Nephron (organoid): Measurements from ENCODE around the gene ATP2A2.

ENCODE experiments used
- H3K27ac Mint-ChIP-seq, 3 experiments: 2 replicates each; pipeline ENCODE4 v1.8.0; 2020; ENCODE audit warnings: mixed read lengths in 3 of 3, mild to moderate bottlenecking in 2 of 3, moderate library complexity in 1 of 3
- H3K27me3 Mint-ChIP-seq: 2 replicates; pipeline ENCODE4 v1.8.0; 2021; ENCODE audit warnings: low read depth, mild to moderate bottlenecking, moderate library complexity, mixed read lengths
- H3K36me3 Mint-ChIP-seq: 2 replicates; pipeline ENCODE4 v1.8.0; 2020; ENCODE audit warnings: low read depth, mixed read lengths
- H3K4me1 Mint-ChIP-seq: 2 replicates; pipeline ENCODE4 v1.8.0; 2020; ENCODE audit warnings: mixed read lengths
- H3K4me3 Mint-ChIP-seq, 3 experiments: 2 replicates each; pipeline ENCODE4 v1.8.0; 2020; ENCODE audit warnings: mild to moderate bottlenecking in 3 of 3, mixed read lengths in 3 of 3, moderate library complexity in 2 of 3
- H3K9me3 Mint-ChIP-seq: 2 replicates; pipeline ENCODE4 v1.8.0; 2020; ENCODE audit warnings: mixed read lengths
- CTCF ChIP-seq, 3 experiments: fragments of 200-600 bp; sonication (generic); IDR thresholded peaks; one replicate each; pipeline ENCODE4 v1.5.0; 2021; ENCODE audit warnings: antibody characterized with exemption in 3 of 3; ENCODE audit not compliant: unreplicated experiment in 3 of 3

The ATP2A2 gene

GRCh38 chr12:110347767-110348166 lies 66.7 kb downstream of the ATP2A2 start:
- peaks cover 13% of the 10 kb centered on the region for H3K4me1 Mint-ChIP-seq
- H3K36me3 Mint-ChIP-seq = peaks cover 79% of the 10 kb centered on the region
- no peaks in the 10 kb centered on the region for H3K9me3 Mint-ChIP-seq
- H3K27me3 Mint-ChIP-seq = no peaks in the 10 kb centered on the region
- H3K27ac Mint-ChIP-seq = no peak overlapping the region
- TF ChIP-seq CTCF (IDR thresholded peaks at IDR 0.05; ENCODE audit: unreplicated experiment in 3 of 3) = no peak
- no peak overlapping the region for H3K4me3 Mint-ChIP-seq

GRCh38 chr12:110348431-110349059 lies 67.5 kb downstream of the ATP2A2 start:
- Mint-ChIP-seq H3K9me3 (no peaks in the 10 kb centered on the region), H3K27ac (no peak overlapping the region), H3K4me3 (no peak overlapping the region), H3K4me1 (peaks cover 13% of the 10 kb centered on the region), H3K36me3 (peaks cover 71% of the 10 kb centered on the region), H3K27me3 (no peaks in the 10 kb centered on the region)
- no peak for TF ChIP-seq CTCF (IDR thresholded peaks at IDR 0.05; ENCODE audit: unreplicated experiment in 3 of 3)

- Mint-ChIP-seq H3K4me1 (peaks cover 17% of the 10 kb centered on the region), H3K36me3 (peaks cover 66% of the 10 kb centered on the region), H3K4me3 (no peak overlapping the region), H3K27me3 (no peaks in the 10 kb centered on the region), H3K9me3 (no peaks in the 10 kb centered on the region), H3K27ac (peak overlapping the region in 2 of 3 experiments; percentile 42 to 75)
- TF ChIP-seq CTCF (IDR thresholded peaks at IDR 0.05; ENCODE audit: unreplicated experiment in 3 of 3) = no peak
Measured at GRCh38 chr12:110349096-110349495, 68.0 kb downstream of the ATP2A2 start.

- no peak overlapping the region for H3K4me3 Mint-ChIP-seq
- peak overlapping the region; percentile 42 to 75 (median 57) for H3K27ac Mint-ChIP-seq
- no peak for TF ChIP-seq CTCF (IDR thresholded peaks at IDR 0.05; ENCODE audit: unreplicated experiment in 3 of 3)
- peaks cover 60% of the 10 kb centered on the region for H3K36me3 Mint-ChIP-seq
- peaks cover 17% of the 10 kb centered on the region for H3K4me1 Mint-ChIP-seq
- H3K27me3 Mint-ChIP-seq = no peaks in the 10 kb centered on the region
- no peaks in the 10 kb centered on the region for H3K9me3 Mint-ChIP-seq
Measured at GRCh38 chr12:110349514-110350151, 68.6 kb downstream of the ATP2A2 start.

- Mint-ChIP-seq H3K27ac (peak overlapping the region in 1 of 3 experiments; percentile 47), H3K36me3 (peaks cover 49% of the 10 kb centered on the region), H3K27me3 (no peaks in the 10 kb centered on the region), H3K4me1 (peaks cover 17% of the 10 kb centered on the region), H3K9me3 (no peaks in the 10 kb centered on the region), H3K4me3 (no peak overlapping the region)
- TF ChIP-seq CTCF (IDR thresholded peaks at IDR 0.05; ENCODE audit: unreplicated experiment in 3 of 3) = no peak
Measured at GRCh38 chr12:110351119-110351518, 70.1 kb downstream of the ATP2A2 start.

- peaks cover 37% of the 10 kb centered on the region for H3K36me3 Mint-ChIP-seq
- peaks cover 17% of the 10 kb centered on the region for H3K4me1 Mint-ChIP-seq
- no peak overlapping the region for H3K4me3 Mint-ChIP-seq
- no peaks in the 10 kb centered on the region for H3K27me3 Mint-ChIP-seq
- H3K27ac Mint-ChIP-seq = no peak overlapping the region
- no peaks in the 10 kb centered on the region for H3K9me3 Mint-ChIP-seq
- TF ChIP-seq CTCF (IDR thresholded peaks at IDR 0.05; ENCODE audit: unreplicated experiment in 3 of 3) = no peak
Measured at GRCh38 chr12:110352401-110352800, 71.4 kb downstream of the ATP2A2 start.
